ENCODE results near the gene GEMIN7.

GRCh38 chr19:45122832-45123231 lies 43.8 kb downstream of the GEMIN7 start:
- no peak for TF ChIP-seq CTCF (IDR thresholded peaks at IDR 0.05)
- TF ChIP-seq POLR2A (IDR thresholded peaks at IDR 0.05) = no peak

Measured in adrenal gland (tissue), 5 donors.